GM19328 (cell line): ENCODE measurements around the gene AFDN.

ENCODE experiments used
- ATAC-seq: cut with Tn5 transposase; IDR thresholded peaks from one replicate; pipeline ENCODE4 v1.9.1; 2021; ENCODE audit warnings: mild to moderate bottlenecking, moderate library complexity; ENCODE audit not compliant: unreplicated experiment

Gene AFDN

GRCh38 chr6:167795874-167796191, 30.9 kb upstream of the AFDN start:
- ATAC-seq, result no peak

DNA sequence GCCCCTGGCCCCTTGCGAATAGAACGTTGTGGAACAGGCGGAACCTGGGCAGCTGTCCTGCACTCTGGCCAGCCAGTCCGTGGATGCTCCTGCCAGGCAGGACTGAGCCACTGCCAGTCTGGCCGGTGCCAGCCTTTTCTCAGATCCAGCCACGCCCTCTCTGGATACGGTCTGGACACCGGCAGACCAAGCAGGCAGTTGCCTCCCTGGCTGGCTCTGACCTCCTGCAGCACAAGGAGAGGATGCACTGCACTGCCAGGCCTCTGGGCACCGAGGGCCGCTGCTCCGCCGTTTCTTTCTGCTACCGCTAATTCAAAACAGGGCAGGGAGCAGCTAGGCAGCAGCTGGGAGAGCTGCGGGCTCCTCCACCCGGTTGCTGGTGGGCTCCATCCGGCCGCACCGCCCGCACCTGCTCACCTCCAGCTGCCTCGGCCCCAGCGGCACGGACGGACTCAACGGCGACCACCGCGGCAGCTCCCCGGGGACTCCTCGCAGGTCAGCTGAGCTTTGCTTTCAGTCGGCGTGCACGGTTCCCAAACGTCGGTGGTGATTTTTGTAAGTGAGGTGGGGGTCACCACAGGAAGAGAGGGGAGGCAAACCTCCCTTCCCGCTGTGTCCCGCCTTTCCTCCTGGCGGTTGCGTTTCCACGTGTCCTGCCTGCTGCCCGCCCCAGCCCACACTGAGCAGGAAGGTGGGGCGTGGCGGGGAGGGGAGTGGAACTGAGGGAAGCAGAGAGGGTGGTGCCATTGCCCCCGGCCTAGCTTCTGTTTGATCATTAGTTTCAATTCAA, 30.3 kb upstream of the AFDN start:
- no peak for ATAC-seq

GRCh38 chr6:167797011-167797471, 29.7 kb upstream of the AFDN start:
- ATAC-seq, result no peak

GRCh38 chr6:167797476-167798265, 29.0 kb upstream of the AFDN start:
- ATAC-seq, result no peak

GRCh38 chr6:167798453-167798852, 28.3 kb upstream of the AFDN start:
- ATAC-seq, result no peak

GRCh38 chr6:167799033-167799821, 27.5 kb upstream of the AFDN start:
- no peak for ATAC-seq

GRCh38 chr6:167800549-167800948, 26.2 kb upstream of the AFDN start:
- ATAC-seq, result no peak

DNA sequence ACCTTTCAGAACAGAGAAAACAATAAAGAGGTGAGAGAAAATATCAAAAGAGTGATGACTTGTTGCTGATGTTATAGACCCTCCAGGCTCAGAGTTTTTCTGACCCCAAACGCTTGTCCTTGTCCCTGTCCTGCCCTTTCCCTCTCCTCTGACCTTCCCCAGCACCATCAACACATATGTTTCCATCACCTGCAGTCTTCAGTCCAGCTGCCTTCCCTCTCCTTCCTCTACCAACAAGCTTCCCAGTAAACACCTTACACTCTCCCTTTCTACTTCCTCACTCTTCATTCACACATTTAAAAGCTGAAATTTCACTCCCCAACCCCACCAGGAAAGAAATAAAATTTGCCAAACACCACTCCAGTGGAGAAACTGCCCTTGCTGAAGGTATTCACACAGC, 25.4 kb upstream of the AFDN start:
- no peak for ATAC-seq

- ATAC-seq, result no peak
These were observed 24.4 kb upstream of the AFDN start for GRCh38 chr6:167802339-167802738.

DNA sequence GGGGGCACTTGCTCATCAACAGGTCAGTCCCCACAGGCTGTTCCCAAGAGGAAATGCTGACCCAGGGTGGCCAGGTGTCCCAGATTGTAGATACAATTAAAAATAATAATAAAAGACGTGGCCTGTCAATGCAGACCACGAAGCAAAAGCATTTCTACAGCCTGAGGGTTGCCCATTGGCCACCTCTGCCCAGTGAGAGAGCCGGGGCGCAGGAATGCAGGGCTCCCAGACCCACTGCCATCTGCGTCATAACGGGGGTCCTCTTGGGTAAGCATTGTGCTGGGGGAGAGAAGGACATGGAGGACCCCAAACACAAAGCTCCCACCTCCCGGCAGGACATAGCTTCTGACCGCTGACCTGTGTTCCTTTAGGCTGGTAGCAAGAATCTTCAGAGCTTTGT, 22.9 kb upstream of the AFDN start:
- ATAC-seq, result no peak

DNA sequence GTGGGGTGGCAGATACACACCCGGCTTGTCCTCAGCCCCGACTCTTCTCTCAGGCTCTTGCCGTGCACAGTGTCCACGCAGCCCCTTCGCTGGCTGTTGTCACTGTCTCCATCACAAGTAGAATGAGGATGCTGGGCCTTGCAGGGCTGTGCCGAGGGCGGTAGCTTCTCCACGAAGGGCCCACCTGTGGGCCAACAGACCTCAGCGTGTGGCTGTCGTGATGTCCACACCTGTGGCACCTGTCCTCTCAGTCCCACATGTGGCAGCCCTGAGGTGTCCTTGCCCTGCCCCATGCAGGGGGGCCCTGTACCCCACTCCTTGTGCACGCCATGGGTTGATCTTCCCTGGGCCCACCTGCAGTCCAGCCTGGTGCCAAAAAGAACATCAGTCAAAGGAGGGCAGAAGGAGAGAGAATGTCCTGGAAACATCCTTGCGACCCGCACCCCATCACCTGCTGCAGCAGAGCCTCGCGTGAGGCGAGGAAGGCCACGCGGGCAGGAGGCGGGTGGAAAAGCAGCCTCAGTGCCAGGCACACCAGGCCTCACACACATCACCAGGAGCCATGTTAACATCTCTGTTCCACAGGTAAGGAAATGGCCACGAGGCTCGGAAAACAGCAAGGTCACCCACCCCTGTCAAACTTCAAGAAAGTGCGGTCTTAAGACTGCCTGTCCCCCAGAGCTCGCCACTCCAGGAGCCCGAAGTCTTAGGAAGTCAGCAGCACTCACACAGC, 22.3 kb upstream of the AFDN start:
- ATAC-seq, result no peak

- ATAC-seq, result no peak
These were observed 21.2 kb upstream of the AFDN start for GRCh38 chr6:167805349-167806060.

DNA sequence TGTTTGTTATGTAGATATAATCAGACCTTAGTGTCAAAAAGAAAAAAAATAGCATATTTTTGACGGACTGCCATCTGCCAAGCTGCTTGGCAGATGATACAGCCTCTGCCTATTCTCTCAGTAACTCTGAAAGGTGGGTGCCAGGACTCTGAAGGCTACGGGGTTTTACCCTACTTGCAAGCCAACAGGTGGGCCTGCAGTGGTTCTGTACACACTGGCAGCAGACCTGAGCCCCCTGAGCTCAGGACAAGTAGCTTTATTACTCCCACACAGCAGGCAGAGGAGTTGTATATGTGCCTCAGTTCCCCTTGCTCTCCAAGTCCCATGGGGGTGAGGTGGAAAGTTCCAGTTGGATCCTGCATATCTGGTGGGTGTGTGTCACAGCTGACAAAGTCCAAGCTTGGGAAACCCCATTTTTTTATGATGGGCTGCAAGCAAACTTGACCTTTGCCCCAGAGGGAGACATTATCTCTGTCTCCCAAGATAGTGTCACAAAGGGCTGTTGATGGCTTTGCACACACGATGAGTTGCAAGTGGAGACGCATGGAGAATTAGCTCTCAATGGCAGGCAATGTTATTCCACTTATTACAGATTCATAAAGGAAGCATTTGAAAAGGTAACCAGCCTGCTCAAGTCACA, 20.5 kb upstream of the AFDN start:
- no peak for ATAC-seq

GRCh38 chr6:167807200-167807599, 19.5 kb upstream of the AFDN start:
- ATAC-seq, result no peak

- no peak for ATAC-seq
These were observed 19.0 kb upstream of the AFDN start for GRCh38 chr6:167807756-167808155.

- ATAC-seq, result no peak
These were observed 15.7 kb upstream of the AFDN start for GRCh38 chr6:167811040-167811439.

DNA sequence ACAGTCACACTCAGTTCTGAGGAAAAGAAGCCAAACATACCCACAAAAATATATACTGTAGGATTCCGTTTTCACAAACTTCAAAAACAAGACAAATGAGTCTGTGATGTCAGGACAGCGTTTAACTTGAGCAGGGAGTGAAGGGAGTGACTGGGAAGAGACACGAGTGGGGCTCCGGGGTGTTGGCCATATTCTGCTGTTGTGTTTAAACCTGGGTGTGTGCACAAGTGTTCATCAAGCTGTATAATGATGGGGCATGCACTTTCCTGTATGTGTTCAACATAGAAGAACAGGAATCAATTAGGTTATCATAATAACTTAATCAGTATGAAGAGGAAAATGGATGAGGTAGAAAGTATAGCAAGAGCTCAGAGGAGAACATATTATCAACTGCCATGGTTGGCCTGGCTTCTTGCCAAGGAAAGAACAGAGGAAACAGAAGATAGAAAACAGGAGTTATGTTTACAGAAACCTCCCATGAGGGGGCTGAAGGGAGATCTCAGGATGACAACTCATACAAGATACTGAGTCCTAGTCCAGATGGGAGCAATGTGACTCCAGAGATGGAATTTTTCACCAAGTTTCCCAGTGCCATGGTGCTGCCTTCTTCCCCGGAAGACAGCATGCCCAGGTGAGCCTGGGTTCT, 15.1 kb upstream of the AFDN start:
- no peak for ATAC-seq

GRCh38 chr6:167812088-167812487, 14.6 kb upstream of the AFDN start:
- ATAC-seq, result no peak

DNA sequence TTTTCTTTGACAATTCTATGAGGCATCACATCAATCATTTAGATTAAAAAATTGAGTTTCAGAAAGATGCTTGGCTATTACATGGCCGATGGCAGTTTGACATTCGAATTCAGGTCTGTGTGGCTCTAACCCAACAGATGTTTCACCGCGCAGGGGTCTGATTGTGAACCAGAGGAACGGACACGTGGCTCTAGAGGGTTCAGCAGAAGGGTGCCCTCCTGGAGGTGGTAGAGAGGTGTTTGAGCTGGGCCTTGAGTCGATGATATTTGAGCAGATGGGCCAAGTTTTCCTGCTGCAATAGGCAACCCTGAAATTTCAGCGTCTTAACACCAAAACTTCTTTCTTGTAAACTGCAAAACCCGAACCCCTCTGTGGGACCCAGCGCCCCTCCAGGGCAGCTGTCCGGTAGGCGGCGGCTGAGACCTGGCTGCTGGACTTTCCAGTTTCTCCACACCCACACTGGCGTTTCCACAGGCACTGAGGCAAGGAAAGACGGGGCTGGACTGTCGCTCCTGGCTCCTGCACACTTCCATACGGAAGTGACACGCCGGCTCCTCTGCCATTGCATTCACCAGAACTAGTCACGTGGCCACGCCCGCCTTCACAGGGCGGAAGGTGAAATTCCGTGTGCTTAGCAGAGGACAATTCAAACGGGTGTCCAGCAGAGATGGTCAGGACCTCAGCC, 11.3 kb upstream of the AFDN start:
- no peak for ATAC-seq
